Measurements from ENCODE around the gene F2RL3.
"Not testable (repeated sequence)": the region's sequence is repeated elsewhere in the genome, so short reads cannot be mapped to it uniquely, and the experiment has no call there.

The F2RL3 gene

DNA sequence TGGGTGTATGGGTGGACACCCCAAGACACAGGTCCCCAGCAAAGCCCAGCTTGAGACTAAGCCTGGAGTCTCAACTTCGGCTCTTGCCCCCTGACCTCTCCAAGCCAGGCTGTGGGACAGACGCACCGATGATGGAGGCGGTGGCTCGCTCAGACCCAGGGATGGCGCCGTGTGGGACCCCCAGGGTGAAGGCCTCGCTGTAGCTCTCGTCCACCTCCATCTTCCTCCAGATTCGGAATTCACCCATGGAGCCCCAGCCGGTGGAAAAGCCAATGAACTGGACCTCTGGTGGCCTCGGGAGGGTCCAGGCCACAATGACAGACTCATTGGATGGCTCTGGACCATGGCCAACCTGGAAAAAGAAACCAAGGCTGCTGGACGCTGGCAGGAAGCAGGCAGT lies 39.1 kb downstream of the F2RL3 start:
- no peak for DNase-seq

DNA sequence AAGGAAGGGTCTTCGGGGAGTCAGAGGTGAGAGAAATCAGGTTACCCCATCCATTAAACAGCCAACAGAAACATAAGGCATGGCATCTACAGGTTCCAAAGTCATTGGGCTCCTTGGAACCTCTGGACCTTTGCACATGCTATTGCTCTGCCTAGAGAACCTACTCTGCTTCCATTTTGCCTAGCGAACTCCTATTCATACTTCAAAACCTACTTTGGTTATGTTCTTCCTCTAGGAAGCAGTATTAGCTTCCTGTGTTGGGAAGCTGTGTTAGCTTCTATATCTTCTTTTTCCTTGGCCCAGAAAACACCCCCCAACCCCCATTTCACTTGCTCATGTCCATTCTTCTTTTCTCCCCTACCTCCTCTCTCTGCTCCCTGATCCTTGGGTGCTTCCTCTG lies 39.6 kb downstream of the F2RL3 start:
- DNase-seq: no peak

DNA sequence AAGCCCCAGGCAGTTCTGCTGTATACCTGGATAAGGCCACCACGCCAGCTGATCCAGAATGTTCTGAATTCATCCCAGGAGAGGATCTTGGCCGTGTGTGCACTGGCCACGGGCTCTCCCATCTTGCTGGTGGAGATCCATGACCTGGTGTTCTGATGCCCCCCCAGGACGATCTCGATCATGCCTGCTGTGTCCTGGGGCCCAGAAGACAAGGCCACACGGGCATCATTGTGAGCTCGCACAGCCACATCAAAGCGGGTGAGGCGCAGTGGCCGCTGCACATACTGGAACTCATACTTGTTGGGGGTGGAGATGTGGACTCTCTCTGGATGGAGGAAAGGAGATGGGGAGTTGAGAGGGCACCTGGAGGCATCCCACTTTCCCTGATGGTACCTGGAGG lies 40.1 kb downstream of the F2RL3 start:
- DNase-seq: no peak

DNA sequence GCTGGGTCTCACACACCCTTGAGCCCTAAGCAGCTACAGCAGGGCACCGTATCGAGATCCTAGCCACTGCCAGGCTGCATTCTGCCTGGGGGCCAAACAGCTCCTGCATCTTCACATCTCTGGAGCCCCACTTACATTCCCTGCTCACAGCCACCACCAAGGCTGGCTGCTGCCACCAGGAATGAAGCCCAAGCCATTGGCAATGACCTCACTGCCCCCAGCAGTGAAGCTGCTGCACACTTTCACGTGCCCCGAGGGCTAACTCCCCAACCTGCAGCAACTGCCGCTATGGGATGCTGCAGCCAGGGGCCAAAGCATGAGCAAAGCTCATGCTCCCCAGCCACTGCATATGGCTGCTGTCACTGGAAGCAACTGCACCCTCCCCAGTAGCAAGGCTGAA lies 42.0 kb downstream of the F2RL3 start:
- no peak for DNase-seq

DNA sequence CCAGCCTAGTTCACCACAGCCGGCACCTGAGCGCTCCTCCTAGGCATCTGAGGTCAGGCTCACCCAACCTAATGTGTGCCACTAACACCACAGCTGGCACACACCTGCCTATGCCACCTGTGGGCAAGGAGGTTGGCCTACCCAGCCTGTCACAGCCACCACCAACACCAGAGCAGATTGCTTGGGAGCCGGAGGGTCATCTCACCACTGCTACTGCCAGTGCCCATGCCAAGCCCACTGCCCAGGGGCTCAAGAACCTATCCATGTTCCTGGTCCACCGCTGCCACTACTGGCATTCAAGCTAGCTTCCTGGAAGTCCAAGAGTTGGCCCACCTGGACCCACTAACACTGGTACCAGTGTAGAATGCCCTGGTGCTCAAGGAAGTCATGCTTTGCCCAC lies 42.5 kb downstream of the F2RL3 start:
- no peak for DNase-seq

DNA sequence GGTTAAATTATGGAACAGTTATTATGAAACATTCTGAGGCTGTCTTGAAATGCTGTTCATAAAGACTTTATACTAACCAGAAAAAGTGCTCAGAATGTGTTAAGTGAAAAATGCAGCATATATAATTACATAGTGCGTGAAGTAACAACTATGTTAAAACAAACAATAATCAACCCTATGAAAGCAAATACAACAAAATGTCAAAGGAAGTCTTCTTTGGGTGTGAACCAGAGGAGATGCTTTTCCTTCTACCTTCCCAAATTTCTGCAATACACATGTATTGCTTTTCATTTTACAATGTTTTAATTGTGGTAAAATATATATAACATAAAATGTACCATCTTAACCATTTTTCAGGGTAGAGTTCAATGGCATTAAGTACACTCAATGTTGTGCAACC lies 45.7 kb downstream of the F2RL3 start:
- no peak for DNase-seq

- no peak for DNase-seq
Measured at GRCh38 chr19:16936901-16937300, 48.1 kb downstream of the F2RL3 start.

DNA sequence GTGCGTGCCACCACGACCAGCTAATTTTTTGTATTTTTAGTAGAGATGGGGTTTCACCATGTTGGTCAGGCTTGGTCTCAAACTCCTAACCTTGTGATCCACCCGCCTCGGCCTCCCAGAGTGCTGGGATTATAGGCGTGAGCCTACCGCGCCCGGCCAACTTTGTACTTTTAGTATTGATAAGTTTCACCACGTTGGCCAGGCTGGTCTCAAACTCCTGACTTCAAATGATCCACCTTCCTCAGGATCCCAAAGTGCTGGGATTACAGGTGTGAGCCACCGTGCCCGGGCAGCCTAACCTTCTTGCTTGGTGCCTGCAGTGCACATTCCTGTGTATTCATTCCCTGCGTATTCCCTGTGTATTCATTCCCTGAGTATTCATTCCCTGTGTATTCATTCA lies 49.0 kb downstream of the F2RL3 start:
- not testable (repeated sequence) for DNase-seq

DNA sequence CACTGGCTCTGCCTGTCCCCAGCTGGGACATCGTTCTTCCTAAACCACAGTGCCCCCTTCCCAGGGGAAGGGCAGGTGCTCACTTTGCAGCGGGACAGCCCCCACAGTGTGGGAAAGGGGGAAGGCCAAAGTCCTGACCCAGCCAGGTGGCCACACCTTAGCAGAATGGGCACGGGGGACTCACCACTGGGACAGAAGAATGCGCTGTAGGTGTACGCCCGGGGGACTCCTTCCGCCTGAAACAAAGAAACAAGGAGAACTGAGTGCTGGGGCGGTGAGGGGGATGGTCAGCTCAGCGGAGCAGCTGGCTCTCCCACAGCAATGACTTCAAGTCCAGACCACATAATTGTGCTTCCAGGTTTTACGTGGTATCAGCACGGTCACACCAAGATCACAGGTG lies 49.4 kb downstream of the F2RL3 start:
- DNase-seq: no peak

GRCh38 chr19:16940063-16940462 lies 51.3 kb downstream of the F2RL3 start:
- not testable (repeated sequence) for DNase-seq

DNA sequence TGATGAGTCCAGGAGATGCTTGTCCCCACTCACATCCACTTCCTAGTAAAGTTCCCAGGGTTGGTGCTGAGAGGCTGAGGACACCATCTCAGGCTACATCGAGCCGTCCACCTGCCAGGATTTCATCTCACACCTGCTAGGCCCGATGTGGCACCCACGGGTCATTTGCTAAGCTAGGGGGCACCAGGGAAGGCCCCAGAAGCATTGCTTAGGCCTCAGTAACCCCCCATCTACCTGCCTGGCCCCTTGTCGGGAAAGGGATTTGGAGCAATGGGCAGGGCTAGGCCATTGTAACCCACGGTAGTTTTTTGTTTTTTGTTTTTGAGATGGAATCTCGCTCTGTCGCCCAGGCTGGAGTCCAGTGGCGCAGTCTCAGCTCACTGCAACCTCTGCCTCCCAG lies 51.8 kb downstream of the F2RL3 start:
- DNase-seq: no peak

All from stimulated activated CD4-positive, alpha-beta T cell treated with anti-CD3 and anti-CD28 coated beads, Interleukin-4, amount 100 ng/mL, for 24 hours (primary cell).